Mesendoderm (in vitro differentiated cells): ENCODE measurements around the gene SEMA4G.

Experiments used
- DNase-seq: peaks from one replicate; pipeline ENCODE4 v3.0.0; 2013
- H2AK5ac ChIP-seq: 2 replicates; pipeline ENCODE4 v1.6.1; 2013; ENCODE audit warnings: low read length, inconsistent platforms
- H2BK120ac ChIP-seq: 2 replicates; pipeline ENCODE4 v1.6.1; 2013; ENCODE audit warnings: low read depth, mild to moderate bottlenecking, low read length, moderate library complexity, mixed read lengths
- H2BK15ac ChIP-seq: replicated peaks from 2 replicates; pipeline ENCODE4 v1.6.1; 2013; ENCODE audit warnings: low read depth, mild to moderate bottlenecking, moderate library complexity
- H2BK5ac ChIP-seq: 2 replicates; pipeline ENCODE4 v1.6.1; 2013; ENCODE audit warnings: low read length, inconsistent platforms
- H3K18ac ChIP-seq: 2 replicates; pipeline ENCODE4 v1.6.1; 2013; ENCODE audit warnings: mild to moderate bottlenecking, low read length, mixed read lengths
- H3K23ac ChIP-seq: one replicate; pipeline ENCODE4 v1.6.1; 2013; ENCODE audit warnings: low read length
- H3K27ac ChIP-seq: 2 replicates; pipeline ENCODE4 v1.5.1; 2013; ENCODE audit warnings: low read depth, mild to moderate bottlenecking, inconsistent platforms, low read length, moderate library complexity
- H3K27me3 ChIP-seq: 2 replicates; pipeline ENCODE4 v1.6.1; 2013; ENCODE audit warnings: low read length, control low read depth, mild to moderate bottlenecking, inconsistent platforms; ENCODE audit not compliant: insufficient read depth, poor library complexity
- H3K36me3 ChIP-seq: 2 replicates; pipeline ENCODE4 v1.6.1; 2013; ENCODE audit warnings: low read length, inconsistent platforms; ENCODE audit not compliant: control insufficient read depth, insufficient read depth
- H3K4ac ChIP-seq: one replicate; pipeline ENCODE4 v1.6.1; 2013; ENCODE audit warnings: low read depth, mild to moderate bottlenecking, low read length, moderate library complexity
- H3K4me1 ChIP-seq: 2 replicates; pipeline ENCODE4 v1.6.1; 2013; ENCODE audit warnings: low read depth, low read length, inconsistent platforms; ENCODE audit not compliant: control insufficient read depth
- H3K4me2 ChIP-seq: 2 replicates; pipeline ENCODE4 v1.6.1; 2013; ENCODE audit warnings: low read length
- H3K4me3 ChIP-seq: 2 replicates; pipeline ENCODE4 v1.5.1; 2013; ENCODE audit warnings: mild to moderate bottlenecking, low read length
- H3K56ac ChIP-seq: one replicate; pipeline ENCODE4 v1.6.1; 2013; ENCODE audit warnings: low read length
- H3K79me1 ChIP-seq: 2 replicates; pipeline ENCODE4 v1.6.1; 2013; ENCODE audit warnings: low read length, inconsistent platforms
- H3K79me2 ChIP-seq: 2 replicates; pipeline ENCODE4 v1.6.1; 2013; ENCODE audit warnings: mild to moderate bottlenecking, low read length; ENCODE audit not compliant: control insufficient read depth, insufficient read depth
- H3K9ac ChIP-seq: 2 replicates; pipeline ENCODE4 v1.6.1; 2013; ENCODE audit warnings: low read length, inconsistent platforms
- H4K5ac ChIP-seq: one replicate; pipeline ENCODE4 v1.6.1; 2013; ENCODE audit warnings: low read length
- H4K8ac ChIP-seq: one replicate; pipeline ENCODE4 v1.6.1; 2013; ENCODE audit warnings: low read depth, mild to moderate bottlenecking, control low read depth, low read length, moderate library complexity
- WGBS: extraction: QIAGEN DNeasy Blood & Tissue Kit; methylation state at CpG from one replicate; pipeline ENCODE4 v1.1.7; 2013; ENCODE audit warnings: low lambda C conversion rate, missing lambda C conversion rate; ENCODE audit not compliant: insufficient coverage; ENCODE audit errors: extremely low coverage; 5-methylcytosine and 5-hydroxymethylcytosine counted together

Gene SEMA4G

GRCh38 chr10:101000127-101000914, 31.0 kb downstream of the SEMA4G start:
- Histone ChIP-seq H2BK120ac (no peak overlapping the region), H2BK15ac (no peak overlapping the region), H3K79me1 (peaks cover 16% of the 10 kb centered on the region), H3K27ac (peak overlapping the region; percentile 55), H3K9ac (peak overlapping the region; percentile 99), H3K36me3 (peaks cover 5% of the 10 kb centered on the region), H4K5ac (no peak overlapping the region), H3K18ac (peak overlapping the region; percentile 81), H4K8ac (peak overlapping the region; percentile 60), H3K27me3 (no peaks in the 10 kb centered on the region), H3K4ac (peak overlapping the region; percentile 66), H3K56ac (peak overlapping the region; percentile 97), H2BK5ac (peak overlapping the region; percentile 78), H2AK5ac (peak overlapping the region; percentile 93), H3K4me1 (peaks cover 13% of the 10 kb centered on the region), H3K4me3 (peak overlapping the region; percentile 90), H3K79me2 (peaks cover 12% of the 10 kb centered on the region), H3K23ac (peak overlapping the region; percentile 85), H3K4me2 (peak overlapping the region; percentile 86)
- DNase-seq: peak; percentile 58
- WGBS: no CpG with 5 or more reads among the region's 19 CpGs

- no CpG with 5 or more reads among the region's 12 CpGs for WGBS
- Histone ChIP-seq H2BK120ac (no peak overlapping the region), H3K79me2 (peaks cover 12% of the 10 kb centered on the region), H2AK5ac (no peak overlapping the region), H3K18ac (no peak overlapping the region), H4K5ac (no peak overlapping the region), H3K4me3 (no peak overlapping the region), H3K4me1 (peaks cover 13% of the 10 kb centered on the region), H3K23ac (peak overlapping the region; percentile 85), H3K4ac (no peak overlapping the region), H3K9ac (peak overlapping the region; percentile 99), H2BK5ac (no peak overlapping the region), H2BK15ac (no peak overlapping the region), H4K8ac (no peak overlapping the region), H3K56ac (peak overlapping the region; percentile 97), H3K4me2 (peak overlapping the region; percentile 86), H3K27me3 (no peaks in the 10 kb centered on the region), H3K36me3 (peaks cover 5% of the 10 kb centered on the region), H3K79me1 (peaks cover 16% of the 10 kb centered on the region), H3K27ac (no peak overlapping the region)
- peak; percentile 73 for DNase-seq
Observed at GRCh38 chr10:101000915-101001658, 31.8 kb downstream of the SEMA4G start.

GRCh38 chr10:101001659-101002035, 32.3 kb downstream of the SEMA4G start:
- Histone ChIP-seq H3K79me2 (peaks cover 12% of the 10 kb centered on the region), H4K8ac (no peak overlapping the region), H3K4me3 (no peak overlapping the region), H4K5ac (no peak overlapping the region), H2BK15ac (no peak overlapping the region), H3K27me3 (no peaks in the 10 kb centered on the region), H2BK5ac (no peak overlapping the region), H3K79me1 (peaks cover 16% of the 10 kb centered on the region), H3K56ac (no peak overlapping the region), H3K36me3 (peaks cover 8% of the 10 kb centered on the region), H3K9ac (no peak overlapping the region), H3K4ac (no peak overlapping the region), H3K23ac (no peak overlapping the region), H3K18ac (no peak overlapping the region), H3K4me1 (peaks cover 9% of the 10 kb centered on the region), H3K27ac (no peak overlapping the region), H2BK120ac (no peak overlapping the region), H3K4me2 (no peak overlapping the region), H2AK5ac (no peak overlapping the region)
- no CpG with 5 or more reads among the region's 5 CpGs for WGBS
- DNase-seq: no peak

DNA sequence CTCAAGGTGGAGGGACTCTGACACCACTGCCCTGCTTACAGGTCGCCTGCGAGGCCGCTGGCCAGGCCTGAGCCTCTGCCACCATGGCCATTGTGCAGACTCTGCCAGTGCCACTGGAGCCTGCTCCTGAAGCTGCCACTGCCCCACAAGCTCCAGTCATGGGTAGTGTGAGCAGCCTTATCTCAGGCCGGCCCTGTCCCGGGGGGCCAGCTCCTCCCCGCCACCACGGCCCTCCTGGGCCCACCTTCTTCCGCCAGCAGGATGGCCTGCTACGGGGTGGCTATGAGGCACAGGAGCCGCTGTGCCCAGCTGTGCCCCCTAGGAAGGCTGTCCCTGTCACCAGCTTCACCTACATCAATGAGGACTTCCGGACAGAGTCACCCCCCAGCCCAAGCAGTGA, 33.2 kb downstream of the SEMA4G start:
- H3K36me3 ChIP-seq: peaks cover 8% of the 10 kb centered on the region

DNA sequence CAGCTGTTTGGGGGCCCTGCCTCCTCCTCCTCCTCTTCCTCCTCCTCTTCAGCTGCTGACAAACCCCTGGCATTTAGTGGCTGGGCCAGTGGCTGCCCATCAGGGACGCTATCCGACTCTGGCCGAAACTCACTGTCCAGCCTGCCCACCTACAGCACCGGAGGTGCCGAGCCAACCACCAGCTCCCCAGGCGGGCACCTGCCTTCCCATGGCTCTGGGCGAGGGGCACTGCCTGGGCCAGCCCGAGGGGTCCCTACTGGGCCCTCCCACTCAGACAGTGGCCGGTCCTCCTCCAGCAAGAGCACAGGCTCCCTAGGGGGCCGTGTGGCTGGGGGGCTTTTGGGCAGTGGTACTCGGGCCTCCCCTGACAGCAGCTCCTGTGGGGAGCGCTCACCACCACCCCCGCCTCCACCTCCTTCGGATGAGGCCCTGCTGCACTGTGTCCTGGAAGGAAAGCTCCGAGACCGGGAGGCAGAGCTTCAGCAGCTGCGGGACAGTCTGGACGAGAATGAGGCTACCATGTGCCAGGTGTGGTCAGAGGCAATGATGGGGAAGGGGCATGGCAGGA, 34.4 kb downstream of the SEMA4G start:
- H2BK5ac ChIP-seq: no peak overlapping the region
- no CpG with 5 or more reads among the region's 18 CpGs for WGBS
- no peak overlapping the region for H4K8ac ChIP-seq
- H2BK15ac ChIP-seq: no peak overlapping the region
- peaks cover 14% of the 10 kb centered on the region for H3K79me1 ChIP-seq
- H3K79me2 ChIP-seq: peaks cover 12% of the 10 kb centered on the region
- no peak overlapping the region for H3K4me2 ChIP-seq
- H3K4me1 ChIP-seq: peaks cover 7% of the 10 kb centered on the region
- H3K27me3 ChIP-seq: no peaks in the 10 kb centered on the region
- H4K5ac ChIP-seq: no peak overlapping the region
- no peak overlapping the region for H3K18ac ChIP-seq
- H3K4ac ChIP-seq: no peak overlapping the region
- H3K56ac ChIP-seq: no peak overlapping the region
- H3K9ac ChIP-seq: no peak overlapping the region
- H3K27ac ChIP-seq: no peak overlapping the region
- no peak overlapping the region for H2BK120ac ChIP-seq
- no peak overlapping the region for H2AK5ac ChIP-seq
- H3K4me3 ChIP-seq: no peak overlapping the region
- H3K23ac ChIP-seq: no peak overlapping the region
- DNase-seq: no peak
- H3K36me3 ChIP-seq: peaks cover 8% of the 10 kb centered on the region

More for the DNA sequence above, 33.2 kb downstream of the SEMA4G start:
- H2BK15ac ChIP-seq: no peak overlapping the region
- H3K56ac ChIP-seq: no peak overlapping the region
- no peak overlapping the region for H2BK120ac ChIP-seq
- H3K9ac ChIP-seq: no peak overlapping the region
- H4K8ac ChIP-seq: no peak overlapping the region
- peaks cover 9% of the 10 kb centered on the region for H3K4me1 ChIP-seq
- no peak overlapping the region for H2BK5ac ChIP-seq
- peaks cover 12% of the 10 kb centered on the region for H3K79me2 ChIP-seq
- no peak for DNase-seq
- no peak overlapping the region for H3K4me2 ChIP-seq
- H3K18ac ChIP-seq: no peak overlapping the region
- H3K23ac ChIP-seq: no peak overlapping the region
- no peak overlapping the region for H2AK5ac ChIP-seq
- peaks cover 16% of the 10 kb centered on the region for H3K79me1 ChIP-seq
- H3K27me3 ChIP-seq: no peaks in the 10 kb centered on the region
- H4K5ac ChIP-seq: no peak overlapping the region
- H3K27ac ChIP-seq: no peak overlapping the region
- no peak overlapping the region for H3K4me3 ChIP-seq
- H3K4ac ChIP-seq: no peak overlapping the region
- WGBS: no CpG with 5 or more reads among the region's 11 CpGs
